HepG2 (cell line): ENCODE results near the gene C9orf50. TPM values are rescaled to one million over a fixed set of nuclear protein-coding genes. Genes with fewer than 3 reads are reported as not detected.
A peak's percentile ranks its signal among the peaks of the same experiment; 100 is the strongest.

Source experiments
- AGO2 ChIP-seq: fragments of 200-400 bp; formaldehyde crosslinking; optimal IDR thresholded peaks from 2 replicates; pipeline ENCODE3; 2017; ENCODE audit warnings: mild to moderate bottlenecking, low read depth, low read length, moderate library complexity
- CAMTA2 ChIP-seq: sonication (generic); formaldehyde crosslinking; IDR thresholded peaks from 2 replicates; pipeline ENCODE4 v1.4.0; 2020; ENCODE audit warnings: mild to moderate bottlenecking, missing genetic modification reagents, borderline replicate concordance
- HCFC1 ChIP-seq: fragments of 150-350 bp; IDR thresholded peaks from 2 replicates; pipeline ENCODE4 v1.6.1; 2014; ENCODE audit warnings: low read depth, low read length
- HES4 ChIP-seq: sonication (generic); formaldehyde crosslinking; IDR thresholded peaks from 2 replicates; pipeline ENCODE4 v1.9.0; 2021; ENCODE audit warnings: mild to moderate bottlenecking, missing genetic modification reagents, borderline replicate concordance
- HHEX ChIP-seq: IDR thresholded peaks from 2 replicates; pipeline ENCODE4 v1.6.1; 2016; ENCODE audit warnings: control low read depth
- HOXD1 ChIP-seq: sonication (generic); formaldehyde crosslinking; IDR thresholded peaks from 2 replicates; pipeline ENCODE4 v1.5.0; 2020; ENCODE audit warnings: missing genetic modification reagents
- MIER2 ChIP-seq: IDR thresholded peaks from 2 replicates; pipeline ENCODE4 v1.6.1; 2016; ENCODE audit warnings: missing biosample characterization, missing genetic modification reagents
- NFKBIZ ChIP-seq: IDR thresholded peaks from 2 replicates; pipeline ENCODE4 v1.6.1; 2018; ENCODE audit warnings: missing genetic modification reagents, missing compliant biosample characterization
- NR2F2 ChIP-seq: IDR thresholded peaks from 2 replicates; pipeline ENCODE4 v1.6.1; 2012; ENCODE audit warnings: low read depth, inconsistent platforms, borderline replicate concordance
- PREB ChIP-seq: sonication (generic); formaldehyde crosslinking; IDR thresholded peaks from 2 replicates; pipeline ENCODE4 v1.4.0; 2020; ENCODE audit warnings: missing genetic modification reagents
- RFX5 ChIP-seq: IDR thresholded peaks from 2 replicates; pipeline ENCODE4 v1.6.1; 2011; ENCODE audit warnings: low read depth, low read length, improper control_type of control experiment
- RNF219 ChIP-seq: sonication (generic); formaldehyde crosslinking; IDR thresholded peaks from 2 replicates; pipeline ENCODE4 v1.5.0; 2020; ENCODE audit warnings: mild to moderate bottlenecking, missing genetic modification reagents
- RXRB ChIP-seq: IDR thresholded peaks from 2 replicates; pipeline ENCODE4 v1.6.1; 2016; ENCODE audit warnings: borderline replicate concordance, missing genetic modification reagents, missing compliant biosample characterization
- SCMH1 ChIP-seq: sonication (generic); formaldehyde crosslinking; IDR thresholded peaks from 2 replicates; pipeline ENCODE4 v1.9.0; 2021; ENCODE audit warnings: missing genetic modification reagents, mild to moderate bottlenecking, borderline replicate concordance
- SIN3A ChIP-seq: IDR thresholded peaks from 2 replicates; pipeline ENCODE4 v1.6.1; 2011; ENCODE audit warnings: low read depth, mild to moderate bottlenecking, control low read depth, low read length, borderline replicate concordance
- SKIL ChIP-seq: sonication (generic); formaldehyde crosslinking; IDR thresholded peaks from 2 replicates; pipeline ENCODE4 v1.8.0; 2022; ENCODE audit warnings: missing genetic modification reagents, mild to moderate bottlenecking, moderate library complexity, borderline replicate concordance
- SSRP1 ChIP-seq: IDR thresholded peaks from 2 replicates; pipeline ENCODE4 v1.6.1; 2016; ENCODE audit warnings: control low read depth
- TCF12 ChIP-seq, 2 experiments: fragments of 450-650 bp in 1 of 2; sonication (generic) in 1 of 2; formaldehyde crosslinking in 1 of 2; IDR thresholded peaks; 2 replicates each; pipeline versions ENCODE4 v1.6.1 to v1.8.0; 2017 to 2022; ENCODE audit warnings: antibody characterized with exemption in 1 of 2, mild to moderate bottlenecking in 1 of 2, missing genetic modification reagents in 1 of 2, moderate library complexity in 1 of 2
- TMF1 ChIP-seq: sonication (generic); formaldehyde crosslinking; IDR thresholded peaks from 2 replicates; pipeline ENCODE4 v1.8.1; 2022; ENCODE audit warnings: low read depth, missing genetic modification reagents
- TRIM24 ChIP-seq: sonication (generic); formaldehyde crosslinking; IDR thresholded peaks from 2 replicates; pipeline ENCODE4 v1.8.0; 2022; ENCODE audit warnings: mild to moderate bottlenecking, missing genetic modification reagents
- ZBTB7A ChIP-seq: sonication (generic); formaldehyde crosslinking; IDR thresholded peaks from 2 replicates; pipeline ENCODE4 v1.8.0; 2022; ENCODE audit warnings: mild to moderate bottlenecking, missing genetic modification reagents
- ZNF354B ChIP-seq: sonication (generic); formaldehyde crosslinking; IDR thresholded peaks from 2 replicates; pipeline ENCODE4 v1.8.0; 2022; ENCODE audit warnings: mild to moderate bottlenecking, missing genetic modification reagents
- ZNF710 ChIP-seq: sonication (generic); formaldehyde crosslinking; IDR thresholded peaks from 2 replicates; pipeline ENCODE4 v1.5.0; 2020; ENCODE audit warnings: mild to moderate bottlenecking, missing genetic modification reagents, borderline replicate concordance
- ZNF772 ChIP-seq: sonication (generic); formaldehyde crosslinking; IDR thresholded peaks from 2 replicates; pipeline ENCODE4 v1.5.0; 2020; ENCODE audit warnings: mild to moderate bottlenecking, missing genetic modification reagents
- polyA plus RNA-seq, 8 experiments: library from polyadenylated mRNA; depleted of rRNA in 3 of 8; stranded (reverse) in 7 of 8; unstranded in 1 of 8; fragments of >200 nt; fragmentation: Illumina TruSeq in 4 of 8; extraction: Trizol in 4 of 8; gene quantifications; 2 replicates each; pipeline versions ENCODE4 v1.2.1 to v1.2.3, GENCODE V29; 2011 to 2016; ENCODE audit warnings: low read depth in 4 of 8, missing spikeins in 1 of 8, mixed read lengths in 1 of 8; ENCODE audit not compliant: insufficient read depth in 1 of 8
- total RNA-seq, 5 experiments: library from RNA; depleted of rRNA; stranded (reverse); fragments of >200 nt; fragmentation: Illumina TruSeq; extraction: Trizol; gene quantifications; 2 replicates each; pipeline ENCODE4 v1.2.3, GENCODE V29; 2016; ENCODE audit warnings: low read depth in 1 of 5

C9orf50 gene
- total and polyA plus RNA-seq, 2 of the 13 experiments (the other 11 are each of a cell fraction or from before 2014, with no cell fraction given) = not detected

GRCh38 chr9:129626079-129626624, 5.3 kb upstream of the C9orf50 start, which contains the start of gene NTMT1 (continued):
- TF ChIP-seq ZNF710 (CRISPR knock-in tag) = no peak
- TF ChIP-seq AGO2 = peak; percentile 95
- no peak; the same call in 1 of the 2 replicates for TF ChIP-seq SIN3A
- TF ChIP-seq TRIM24 = no peak
- no peak for TF ChIP-seq RNF219
- TF ChIP-seq ZBTB7A (CRISPR knock-in tag) = peak; percentile 73; the same call in 1 of the 2 replicates
- TF ChIP-seq TCF12 (IDR thresholded peaks at IDR 0.05) = no peak
- TF ChIP-seq TCF12 (CRISPR knock-in tag; IDR thresholded peaks at IDR 0.05) = no peak
- peak; percentile 60; the same call in 1 of the 2 replicates for TF ChIP-seq ZNF772
- TF ChIP-seq SKIL (CRISPR knock-in tag) = no peak
- 0 out of 2 replicates have a peak, but pooled peaks have one; percentile 27 for TF ChIP-seq HOXD1 (CRISPR knock-in tag)
- TF ChIP-seq HCFC1 = peak; percentile 16; the same call in 1 of the 2 replicates
- TF ChIP-seq CAMTA2 (CRISPR knock-in tag) = 0 out of 2 replicates have a peak, but pooled peaks have one; percentile 78
- no peak for TF ChIP-seq NR2F2
- no peak for TF ChIP-seq PREB (CRISPR knock-in tag)
- no peak for TF ChIP-seq SCMH1 (CRISPR knock-in tag)
- peak; percentile 85; the same call in 1 of the 2 replicates for TF ChIP-seq HES4 (CRISPR knock-in tag)
- TF ChIP-seq MIER2 (CRISPR knock-in tag) = no peak
- TF ChIP-seq TMF1 (CRISPR knock-in tag) = no peak; the same call in 1 of the 2 replicates
- TF ChIP-seq RFX5 = no peak
- TF ChIP-seq ZNF354B = no peak
- TF ChIP-seq SSRP1 (CRISPR knock-in tag) = no peak
- TF ChIP-seq HHEX (CRISPR knock-in tag) = no peak
- no peak; the same call in 1 of the 2 replicates for TF ChIP-seq RXRB
- no peak for TF ChIP-seq NFKBIZ
